ENCODE results near the gene FGF10. TPM values are rescaled to one million over a fixed set of nuclear protein-coding genes. Genes with fewer than 3 reads are reported as not detected.
A peak's percentile ranks its signal among the peaks of the same experiment; 100 is the strongest.

FGF10 gene
- total and polyA plus RNA-seq, 4 donors: 1.3 to 37.3 (median 4.9) TPM

DNA sequence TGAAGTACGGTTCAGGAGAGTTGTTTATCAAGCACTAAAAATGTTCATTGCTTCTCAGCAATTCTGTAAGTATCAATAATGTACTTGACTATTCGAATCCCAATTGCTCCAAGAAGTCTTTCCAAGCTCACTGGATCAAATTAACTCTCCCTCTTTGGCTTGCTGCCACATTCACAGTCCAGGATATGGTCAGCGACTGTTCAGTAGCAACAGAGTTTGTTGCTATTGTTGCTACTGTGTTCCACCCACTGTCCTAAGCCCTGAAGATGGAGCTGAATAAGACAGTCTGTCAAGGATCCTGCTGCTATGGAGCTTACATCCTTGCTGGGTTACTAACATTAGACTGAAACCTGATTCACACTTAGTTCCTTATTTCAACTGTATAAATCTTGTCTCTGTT lies 110.8 kb downstream of the FGF10 start:
- no peak overlapping the region for H3K4me3 ChIP-seq
- no peak for ATAC-seq (ENCODE audit: insufficient read depth, low FRiP score)
- DNase-seq: peak in 2 of 3 donors; percentile 24 to 33
- TF ChIP-seq, protein P1, sequence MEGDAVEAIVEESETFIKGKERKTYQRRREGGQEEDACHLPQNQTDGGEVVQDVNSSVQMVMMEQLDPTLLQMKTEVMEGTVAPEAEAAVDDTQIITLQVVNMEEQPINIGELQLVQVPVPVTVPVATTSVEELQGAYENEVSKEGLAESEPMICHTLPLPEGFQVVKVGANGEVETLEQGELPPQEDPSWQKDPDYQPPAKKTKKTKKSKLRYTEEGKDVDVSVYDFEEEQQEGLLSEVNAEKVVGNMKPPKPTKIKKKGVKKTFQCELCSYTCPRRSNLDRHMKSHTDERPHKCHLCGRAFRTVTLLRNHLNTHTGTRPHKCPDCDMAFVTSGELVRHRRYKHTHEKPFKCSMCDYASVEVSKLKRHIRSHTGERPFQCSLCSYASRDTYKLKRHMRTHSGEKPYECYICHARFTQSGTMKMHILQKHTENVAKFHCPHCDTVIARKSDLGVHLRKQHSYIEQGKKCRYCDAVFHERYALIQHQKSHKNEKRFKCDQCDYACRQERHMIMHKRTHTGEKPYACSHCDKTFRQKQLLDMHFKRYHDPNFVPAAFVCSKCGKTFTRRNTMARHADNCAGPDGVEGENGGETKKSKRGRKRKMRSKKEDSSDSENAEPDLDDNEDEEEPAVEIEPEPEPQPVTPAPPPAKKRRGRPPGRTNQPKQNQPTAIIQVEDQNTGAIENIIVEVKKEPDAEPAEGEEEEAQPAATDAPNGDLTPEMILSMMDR (IDR thresholded peaks at IDR 0.05; ENCODE audit: control extremely low read depth, extremely low read depth): no peak
- H3K9ac ChIP-seq (ENCODE audit: insufficient read depth in 1 of 2, low read length in 2 of 2): no peak overlapping the region
- WGBS, 2 donors: 63 to 71% methylated on average over 3 of the region's 3 CpGs
- no peak overlapping the region for H3K27ac ChIP-seq (ENCODE audit: low read depth in 1 of 2, low read length in 1 of 2)
- H3K9me3 ChIP-seq (ENCODE audit: control insufficient read depth in 4 of 4, insufficient read depth in 3 of 4, low read length in 3 of 4): no peaks in the 10 kb centered on the region
- no peaks in the 10 kb centered on the region for H3K27me3 ChIP-seq (ENCODE audit: control insufficient read depth in 3 of 3, insufficient read depth in 3 of 3, low read length in 2 of 3)
- no peaks in the 10 kb centered on the region for H3K4me1 ChIP-seq (ENCODE audit: control insufficient read depth in 5 of 5, insufficient read depth in 5 of 5, low read length in 5 of 5)
- H3K36me3 ChIP-seq (ENCODE audit: control insufficient read depth in 4 of 4, insufficient read depth in 4 of 4, low read length in 4 of 4): no peaks in the 10 kb centered on the region

DNA sequence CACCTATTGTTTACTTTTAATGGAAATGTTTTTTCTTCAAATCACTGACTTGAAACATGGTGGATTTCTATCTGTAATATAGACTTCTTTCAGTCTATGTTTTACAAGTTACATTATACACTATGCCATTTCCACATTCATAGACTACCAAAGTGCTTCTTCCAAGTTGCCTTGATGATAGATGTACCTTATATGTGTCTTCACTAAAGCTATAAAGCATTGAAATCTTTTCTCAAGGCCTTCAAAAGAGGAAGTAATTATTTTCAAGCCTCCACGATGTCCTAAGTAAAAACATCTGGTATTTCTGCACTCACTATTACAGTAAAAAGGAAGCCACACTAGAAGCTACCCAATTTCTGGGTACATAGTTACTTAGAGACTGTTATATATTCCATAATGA lies 113.3 kb downstream of the FGF10 start:
- no peaks in the 10 kb centered on the region for H3K9me3 ChIP-seq (ENCODE audit: control insufficient read depth in 4 of 4, insufficient read depth in 3 of 4, low read length in 3 of 4)
- H3K9ac ChIP-seq (ENCODE audit: insufficient read depth in 1 of 2, low read length in 2 of 2): no peak overlapping the region
- no peak overlapping the region for H3K4me3 ChIP-seq
- no peaks in the 10 kb centered on the region for H3K36me3 ChIP-seq (ENCODE audit: control insufficient read depth in 4 of 4, insufficient read depth in 4 of 4, low read length in 4 of 4)
- no peak for ATAC-seq (ENCODE audit: insufficient read depth, low FRiP score)
- no peaks in the 10 kb centered on the region for H3K27me3 ChIP-seq (ENCODE audit: control insufficient read depth in 3 of 3, insufficient read depth in 3 of 3, low read length in 2 of 3)
- no peak overlapping the region for H3K27ac ChIP-seq (ENCODE audit: low read depth in 1 of 2, low read length in 1 of 2)
- DNase-seq: no peak
- TF ChIP-seq, protein P1 (IDR thresholded peaks at IDR 0.05; ENCODE audit: control extremely low read depth, extremely low read depth): no peak
- WGBS, 2 donors: 24 to 26% methylated on average over 1 of the region's 1 CpG
- no peaks in the 10 kb centered on the region for H3K4me1 ChIP-seq (ENCODE audit: control insufficient read depth in 5 of 5, insufficient read depth in 5 of 5, low read length in 5 of 5)

DNA sequence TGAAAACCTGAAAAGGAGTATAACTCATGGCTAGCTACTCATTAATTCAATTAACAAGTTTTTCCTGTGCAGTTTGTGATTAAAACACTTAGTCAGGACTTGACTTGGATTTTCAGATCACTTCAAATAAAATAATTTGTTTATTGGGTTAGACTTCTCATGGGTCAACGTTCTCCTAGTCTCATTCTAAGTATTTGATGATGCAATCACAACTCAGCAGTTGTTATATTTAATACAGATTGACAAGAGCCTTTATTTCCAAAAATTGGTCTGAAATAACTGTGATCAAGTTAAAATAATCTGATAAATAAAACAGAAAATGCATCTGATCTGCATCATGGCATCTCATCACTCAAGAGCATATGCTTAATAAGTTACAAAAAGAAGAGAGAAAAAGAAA lies 113.9 kb downstream of the FGF10 start:
- Histone ChIP-seq H3K27me3 (ENCODE audit: control insufficient read depth in 3 of 3, insufficient read depth in 3 of 3, low read length in 2 of 3) (no peaks in the 10 kb centered on the region), H3K27ac (ENCODE audit: low read depth in 1 of 2, low read length in 1 of 2) (no peak overlapping the region), H3K4me1 (ENCODE audit: control insufficient read depth in 5 of 5, insufficient read depth in 5 of 5, low read length in 5 of 5) (no peaks in the 10 kb centered on the region), H3K9ac (ENCODE audit: insufficient read depth in 1 of 2, low read length in 2 of 2) (no peak overlapping the region), H3K9me3 (ENCODE audit: control insufficient read depth in 4 of 4, insufficient read depth in 3 of 4, low read length in 3 of 4) (no peaks in the 10 kb centered on the region), H3K4me3 (no peak overlapping the region), H3K36me3 (ENCODE audit: control insufficient read depth in 4 of 4, insufficient read depth in 4 of 4, low read length in 4 of 4) (no peaks in the 10 kb centered on the region)
- TF ChIP-seq, protein P1 (IDR thresholded peaks at IDR 0.05; ENCODE audit: control extremely low read depth, extremely low read depth): no peak
- ATAC-seq (ENCODE audit: insufficient read depth, low FRiP score) (no peak), DNase-seq (no peak)
- 28 to 41% methylated on average over 1 of the region's 1 CpG for WGBS, 2 donors

DNA sequence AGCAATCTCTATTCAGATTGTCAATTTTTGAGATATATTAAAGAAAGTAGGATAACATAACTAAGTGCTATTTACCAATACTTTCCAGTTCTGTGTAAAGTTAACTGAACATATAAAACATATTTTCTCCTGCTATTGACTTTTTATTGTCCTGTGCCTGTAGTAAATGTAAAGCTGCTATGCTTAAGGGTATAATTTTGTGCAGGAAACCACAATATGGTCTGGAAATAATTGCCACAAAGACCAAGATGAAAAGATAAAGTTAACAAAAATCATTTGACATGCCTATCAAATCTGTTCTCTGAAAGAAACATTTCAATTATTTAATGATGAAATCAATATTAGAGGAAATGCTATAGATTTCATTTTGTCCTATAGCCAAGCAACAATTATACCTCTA lies 121.3 kb downstream of the FGF10 start:
- Histone ChIP-seq H3K36me3 (ENCODE audit: control insufficient read depth in 4 of 4, insufficient read depth in 4 of 4, low read length in 4 of 4) (no peaks in the 10 kb centered on the region), H3K9ac (ENCODE audit: insufficient read depth in 1 of 2, low read length in 2 of 2) (no peak overlapping the region), H3K27ac (ENCODE audit: low read depth in 1 of 2, low read length in 1 of 2) (no peak overlapping the region), H3K4me1 (ENCODE audit: control insufficient read depth in 5 of 5, insufficient read depth in 5 of 5, low read length in 5 of 5) (no peaks in the 10 kb centered on the region), H3K9me3 (ENCODE audit: control insufficient read depth in 4 of 4, insufficient read depth in 3 of 4, low read length in 3 of 4) (no peaks in the 10 kb centered on the region), H3K4me3 (no peak overlapping the region), H3K27me3 (ENCODE audit: control insufficient read depth in 3 of 3, insufficient read depth in 3 of 3, low read length in 2 of 3) (no peaks in the 10 kb centered on the region)
- TF ChIP-seq, protein P1 (IDR thresholded peaks at IDR 0.05; ENCODE audit: control extremely low read depth, extremely low read depth): no peak
- ATAC-seq (ENCODE audit: insufficient read depth, low FRiP score): no peak
- DNase-seq: no peak
